AG09319 (cell line): Measurements from ENCODE around the gene ADGRG6.
A peak's percentile ranks its signal among the peaks of the same experiment; 100 is the strongest.

Experiments used
- DNase-seq: peaks from one replicate; pipeline ENCODE4 v3.0.0-alpha.2; 2010; ENCODE audit warnings: low read depth; ENCODE audit errors: extremely low read depth
- TF ChIP-seq, protein P1 (sequence below): IDR thresholded peaks from 2 replicates; pipeline ENCODE4 v1.5.1; 2011; ENCODE audit warnings: low read depth, mild to moderate bottlenecking, inconsistent platforms, low read length, moderate library complexity

ADGRG6 gene

GRCh38 chr6:142374965-142375733 is 73.3 kb downstream of the ADGRG6 start:
- TF ChIP-seq, protein P1, sequence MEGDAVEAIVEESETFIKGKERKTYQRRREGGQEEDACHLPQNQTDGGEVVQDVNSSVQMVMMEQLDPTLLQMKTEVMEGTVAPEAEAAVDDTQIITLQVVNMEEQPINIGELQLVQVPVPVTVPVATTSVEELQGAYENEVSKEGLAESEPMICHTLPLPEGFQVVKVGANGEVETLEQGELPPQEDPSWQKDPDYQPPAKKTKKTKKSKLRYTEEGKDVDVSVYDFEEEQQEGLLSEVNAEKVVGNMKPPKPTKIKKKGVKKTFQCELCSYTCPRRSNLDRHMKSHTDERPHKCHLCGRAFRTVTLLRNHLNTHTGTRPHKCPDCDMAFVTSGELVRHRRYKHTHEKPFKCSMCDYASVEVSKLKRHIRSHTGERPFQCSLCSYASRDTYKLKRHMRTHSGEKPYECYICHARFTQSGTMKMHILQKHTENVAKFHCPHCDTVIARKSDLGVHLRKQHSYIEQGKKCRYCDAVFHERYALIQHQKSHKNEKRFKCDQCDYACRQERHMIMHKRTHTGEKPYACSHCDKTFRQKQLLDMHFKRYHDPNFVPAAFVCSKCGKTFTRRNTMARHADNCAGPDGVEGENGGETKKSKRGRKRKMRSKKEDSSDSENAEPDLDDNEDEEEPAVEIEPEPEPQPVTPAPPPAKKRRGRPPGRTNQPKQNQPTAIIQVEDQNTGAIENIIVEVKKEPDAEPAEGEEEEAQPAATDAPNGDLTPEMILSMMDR: no peak
- DNase-seq: no peak

DNA sequence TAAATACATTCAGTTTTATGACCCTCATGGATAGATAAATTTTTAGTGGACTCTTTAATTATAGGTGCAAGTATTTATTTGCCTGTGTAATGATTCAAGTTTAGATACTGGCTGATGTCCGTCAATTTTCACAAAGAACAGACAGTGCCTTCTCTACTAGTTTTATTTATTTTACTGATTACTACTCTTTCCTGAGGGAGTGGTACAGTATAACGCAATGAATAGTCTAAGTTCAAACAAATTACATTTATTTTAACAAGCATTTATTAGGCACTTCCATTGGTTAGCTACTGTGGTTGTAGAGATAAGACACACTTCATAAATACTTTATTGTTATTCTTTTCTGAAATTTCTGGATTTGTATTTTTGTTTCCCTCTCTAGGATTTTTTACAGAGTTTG is 74.3 kb downstream of the ADGRG6 start:
- TF ChIP-seq, protein P1: no peak
- no peak for DNase-seq

DNA sequence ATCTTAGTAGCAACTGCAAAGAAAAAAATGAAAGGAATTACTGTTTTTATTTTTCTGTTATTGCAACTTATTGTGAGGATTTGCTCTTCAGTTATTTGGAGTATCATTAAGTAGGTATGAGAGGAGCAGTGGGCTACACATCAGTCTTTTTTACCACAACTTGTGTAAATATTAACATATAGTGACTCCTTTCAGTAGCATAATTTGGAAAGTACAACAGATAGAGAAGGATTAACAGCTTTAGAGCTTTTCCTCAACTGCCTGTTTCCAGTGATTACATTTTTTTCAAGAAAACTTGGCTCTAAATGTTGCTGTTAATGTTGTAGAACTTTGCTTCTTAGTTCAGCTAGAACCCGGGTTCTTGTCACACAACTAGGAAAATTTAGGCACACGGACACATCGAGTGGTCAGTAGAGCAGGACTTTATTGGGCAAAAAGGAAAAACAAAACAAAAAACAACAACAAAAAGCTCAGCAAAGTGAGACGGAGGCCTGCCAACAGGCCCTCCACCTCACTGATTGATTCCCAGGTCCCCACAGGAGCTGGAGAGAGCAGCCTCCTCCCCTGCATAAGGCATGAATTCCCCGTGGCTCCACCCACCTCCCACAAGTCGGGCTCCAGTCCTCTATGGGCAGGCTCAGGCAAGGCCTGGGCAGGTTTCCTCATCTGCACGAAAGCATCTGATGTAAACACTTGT is 75.1 kb downstream of the ADGRG6 start:
- TF ChIP-seq, protein P1: no peak
- no peak for DNase-seq

- TF ChIP-seq, protein P1: no peak
- no peak for DNase-seq
Measured at GRCh38 chr6:142377497-142377848, 75.7 kb downstream of the ADGRG6 start.

- TF ChIP-seq, protein P1: no peak
- DNase-seq: peak; percentile 71
Measured at GRCh38 chr6:142378138-142378875, 76.5 kb downstream of the ADGRG6 start.

DNA sequence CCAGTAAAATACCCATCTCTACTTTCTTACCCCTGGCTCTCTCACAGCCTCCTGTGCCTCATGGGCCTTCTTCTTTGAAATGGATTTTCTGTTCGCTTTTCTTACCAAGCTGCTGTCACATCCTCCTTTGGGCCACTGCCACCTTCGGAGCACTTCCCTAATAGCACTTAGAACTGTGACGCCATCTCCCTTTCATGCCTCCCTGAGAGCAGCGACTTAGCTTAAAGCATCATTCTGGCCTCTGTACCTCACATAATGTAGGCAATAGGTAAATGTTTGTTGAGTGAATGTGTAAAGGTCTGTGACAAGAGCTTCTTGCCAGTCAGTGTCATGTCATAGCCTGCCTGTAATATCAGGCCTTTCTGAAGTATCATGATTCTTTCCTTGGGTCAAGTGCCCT is 78.8 kb downstream of the ADGRG6 start:
- TF ChIP-seq, protein P1: no peak
- no peak for DNase-seq

- DNase-seq: no peak
- TF ChIP-seq, protein P1: no peak
Measured at GRCh38 chr6:142381181-142381580, 79.4 kb downstream of the ADGRG6 start.
